ENCODE measurements around the gene COP1. TPM values are rescaled to one million over a fixed set of nuclear protein-coding genes. Genes with fewer than 3 reads are reported as not detected.

Gene COP1
- polyA plus RNA-seq, 1 donor (not counting 4 experiments of a cell fraction or from before 2014, with no cell fraction given) = 38.9 TPM

DNA sequence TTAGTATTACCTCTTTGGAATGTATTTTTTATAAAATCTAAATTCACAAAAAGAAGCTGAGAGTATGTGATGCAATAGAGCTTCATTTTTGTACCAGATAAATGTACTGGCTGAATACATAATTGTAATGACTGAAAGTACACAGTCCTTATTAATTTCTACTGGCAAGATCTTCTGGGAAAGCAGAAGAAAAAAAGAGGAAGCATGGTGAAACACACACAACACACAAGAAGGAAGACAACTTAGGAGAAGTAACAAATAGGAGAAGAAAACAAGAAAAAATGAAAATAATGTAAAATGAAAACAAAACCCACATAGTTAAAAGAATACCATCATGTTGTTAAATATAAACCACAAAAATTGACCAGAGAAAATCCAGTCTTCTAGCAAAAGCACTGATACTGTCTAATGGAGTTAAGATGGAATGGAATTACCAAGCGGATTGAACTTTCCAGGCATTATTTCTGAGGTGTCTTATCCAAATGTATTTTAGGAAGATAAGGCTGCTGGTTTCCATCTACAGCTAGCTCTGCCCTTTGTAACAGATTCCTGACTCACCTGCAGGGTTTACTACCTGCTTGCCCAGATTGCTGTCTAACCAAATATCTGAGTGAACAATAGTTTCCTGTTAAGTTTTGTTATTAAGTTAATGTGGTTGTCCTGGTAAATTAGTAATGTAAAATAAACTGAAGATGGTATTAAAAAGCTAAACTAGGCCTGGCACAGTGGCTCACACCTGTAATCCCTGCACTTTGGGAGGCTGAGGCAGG, 4.5 kb upstream of the COP1 start:
- dilution Hi-C loops (cut with MboI; ENCODE audit: extremely low pct_ligation_motif_present, low sequenced_read_pairs) = no loop called here
- Histone ChIP-seq H3K36me3 (ENCODE audit: control insufficient read depth in 2 of 2, extremely low read depth in 1 of 2, insufficient read depth in 2 of 2, low read length in 2 of 2) (no peaks in the 10 kb centered on the region), H3K4me3 (ENCODE audit: control insufficient read depth in 2 of 3, extremely low read depth in 1 of 3, insufficient read depth in 2 of 3, low read depth in 1 of 3, low read length in 3 of 3) (no peak overlapping the region), H3K9me3 (ENCODE audit: control insufficient read depth, low read depth, low read length) (no peaks in the 10 kb centered on the region), H3K4me2 (ENCODE audit: control insufficient read depth, extremely low read depth, insufficient read depth, low read depth, low read length) (no peak overlapping the region), H3K4me1 (ENCODE audit: control insufficient read depth, extremely low read depth, insufficient read depth, low read length) (no peaks in the 10 kb centered on the region), H2AFZ (ENCODE audit: control insufficient read depth, low read length) (no peak overlapping the region), H4K20me1 (ENCODE audit: control insufficient read depth, extremely low read depth, insufficient read depth, low read length) (no peaks in the 10 kb centered on the region), H3K9ac (ENCODE audit: control insufficient read depth, extremely low read depth, insufficient read depth, low read length) (no peak overlapping the region), H3K27me3 (ENCODE audit: control insufficient read depth, extremely low read depth, insufficient read depth, low read length) (no peaks in the 10 kb centered on the region), H3K79me2 (ENCODE audit: control insufficient read depth, insufficient read depth, low read length) (peaks cover 7% of the 10 kb centered on the region), H3K27ac (ENCODE audit: control insufficient read depth, insufficient read depth, low read length) (no peak overlapping the region), H3K9me1 (ENCODE audit: control insufficient read depth, extremely low read depth, insufficient read depth, low read length) (no peaks in the 10 kb centered on the region)
- TF ChIP-seq, protein P1, sequence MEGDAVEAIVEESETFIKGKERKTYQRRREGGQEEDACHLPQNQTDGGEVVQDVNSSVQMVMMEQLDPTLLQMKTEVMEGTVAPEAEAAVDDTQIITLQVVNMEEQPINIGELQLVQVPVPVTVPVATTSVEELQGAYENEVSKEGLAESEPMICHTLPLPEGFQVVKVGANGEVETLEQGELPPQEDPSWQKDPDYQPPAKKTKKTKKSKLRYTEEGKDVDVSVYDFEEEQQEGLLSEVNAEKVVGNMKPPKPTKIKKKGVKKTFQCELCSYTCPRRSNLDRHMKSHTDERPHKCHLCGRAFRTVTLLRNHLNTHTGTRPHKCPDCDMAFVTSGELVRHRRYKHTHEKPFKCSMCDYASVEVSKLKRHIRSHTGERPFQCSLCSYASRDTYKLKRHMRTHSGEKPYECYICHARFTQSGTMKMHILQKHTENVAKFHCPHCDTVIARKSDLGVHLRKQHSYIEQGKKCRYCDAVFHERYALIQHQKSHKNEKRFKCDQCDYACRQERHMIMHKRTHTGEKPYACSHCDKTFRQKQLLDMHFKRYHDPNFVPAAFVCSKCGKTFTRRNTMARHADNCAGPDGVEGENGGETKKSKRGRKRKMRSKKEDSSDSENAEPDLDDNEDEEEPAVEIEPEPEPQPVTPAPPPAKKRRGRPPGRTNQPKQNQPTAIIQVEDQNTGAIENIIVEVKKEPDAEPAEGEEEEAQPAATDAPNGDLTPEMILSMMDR (optimal IDR thresholded peaks at IDR 0.05 in 1 of 3, IDR thresholded peaks at IDR 0.05 in 1 of 3, conservative IDR thresholded peaks at IDR 0.05 in 1 of 3; ENCODE audit: extremely low read depth in 1 of 3, insufficient read depth in 2 of 3, low read length in 3 of 3) = no peak
- TF ChIP-seq EZH2 (IDR thresholded peaks at IDR 0.05; ENCODE audit: low read length) = no peak
- no peak for FAIRE-seq
- DNase-seq (ENCODE audit: low read depth, low spot score) = no peak

DNA sequence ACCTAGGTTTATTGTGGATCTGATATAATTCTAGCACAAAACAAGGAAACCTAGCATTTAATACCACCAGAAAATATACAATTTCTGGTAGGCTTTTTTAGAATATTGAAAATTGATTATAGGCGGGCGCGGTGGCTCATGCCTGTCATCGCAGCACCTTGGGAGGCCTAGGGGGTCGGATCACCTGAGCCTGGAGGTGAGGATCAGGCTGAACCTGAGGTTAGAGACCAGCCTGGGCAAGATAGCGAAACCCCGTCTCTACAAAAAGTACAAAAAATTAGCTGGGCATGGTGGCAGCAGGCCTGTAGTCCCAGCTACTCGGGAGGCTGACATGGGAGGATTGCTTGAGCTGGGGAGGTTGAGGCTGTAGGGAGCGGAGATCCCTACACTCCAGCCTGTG, 948 bp upstream of the COP1 start:
- no peak for FAIRE-seq

More for the DNA sequence above, 948 bp upstream of the COP1 start:
- H3K4me2 ChIP-seq (ENCODE audit: control insufficient read depth, extremely low read depth, insufficient read depth, low read depth, low read length) = peak overlapping the region; percentile 93
- dilution Hi-C loops (cut with MboI; ENCODE audit: extremely low pct_ligation_motif_present, low sequenced_read_pairs) = no loop called here
- H3K9me1 ChIP-seq (ENCODE audit: control insufficient read depth, extremely low read depth, insufficient read depth, low read length) = no peaks in the 10 kb centered on the region
- TF ChIP-seq EZH2 (IDR thresholded peaks at IDR 0.05; ENCODE audit: low read length) = no peak
- TF ChIP-seq, protein P1 (optimal IDR thresholded peaks at IDR 0.05 in 1 of 3, IDR thresholded peaks at IDR 0.05 in 1 of 3, conservative IDR thresholded peaks at IDR 0.05 in 1 of 3; ENCODE audit: extremely low read depth in 1 of 3, insufficient read depth in 2 of 3, low read length in 3 of 3) = no peak
- no peaks in the 10 kb centered on the region for H3K36me3 ChIP-seq (ENCODE audit: control insufficient read depth in 2 of 2, extremely low read depth in 1 of 2, insufficient read depth in 2 of 2, low read length in 2 of 2)
- peaks cover 17% of the 10 kb centered on the region for H3K4me1 ChIP-seq (ENCODE audit: control insufficient read depth, extremely low read depth, insufficient read depth, low read length)
- peaks cover 4% of the 10 kb centered on the region for H4K20me1 ChIP-seq (ENCODE audit: control insufficient read depth, extremely low read depth, insufficient read depth, low read length)
- H2AFZ ChIP-seq (ENCODE audit: control insufficient read depth, low read length) = peak overlapping the region; percentile 96
- peak overlapping the region; percentile 87 for H3K9ac ChIP-seq (ENCODE audit: control insufficient read depth, extremely low read depth, insufficient read depth, low read length)
- H3K27me3 ChIP-seq (ENCODE audit: control insufficient read depth, extremely low read depth, insufficient read depth, low read length) = no peaks in the 10 kb centered on the region
- peak overlapping the region; percentile 83 for H3K27ac ChIP-seq (ENCODE audit: control insufficient read depth, insufficient read depth, low read length)
- H3K4me3 ChIP-seq (ENCODE audit: control insufficient read depth in 2 of 3, extremely low read depth in 1 of 3, insufficient read depth in 2 of 3, low read depth in 1 of 3, low read length in 3 of 3) = peak overlapping the region; percentile 73 to 92 (median 81)
- no peaks in the 10 kb centered on the region for H3K9me3 ChIP-seq (ENCODE audit: control insufficient read depth, low read depth, low read length)
- H3K79me2 ChIP-seq (ENCODE audit: control insufficient read depth, insufficient read depth, low read length) = peaks cover 42% of the 10 kb centered on the region
- no peak for DNase-seq (ENCODE audit: low read depth, low spot score)
